Measurements from ENCODE around the gene ENDOD1.

DNA sequence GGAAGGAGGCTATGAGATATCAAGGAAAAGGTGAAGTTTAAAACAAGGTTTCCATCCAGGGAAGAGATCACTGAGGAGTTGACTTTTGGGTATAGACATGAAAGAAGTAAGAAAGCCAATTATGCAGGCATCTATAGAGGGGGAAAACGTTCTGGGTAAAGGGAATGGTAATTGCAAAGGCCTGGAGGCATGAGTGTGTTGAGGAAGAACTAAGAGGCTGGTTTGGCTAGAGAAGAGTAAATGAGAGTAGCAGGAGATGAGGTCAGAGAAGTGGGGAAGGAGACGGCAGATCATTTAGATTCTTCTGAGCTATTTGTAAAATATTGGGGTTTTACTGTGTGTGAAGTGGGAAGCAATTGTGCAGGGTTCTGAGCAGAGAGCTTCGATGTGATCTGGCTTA lies 7.6 kb downstream of the ENDOD1 start:
- no peak for TF ChIP-seq POLR2A (IDR thresholded peaks at IDR 0.05)
- TF ChIP-seq, protein P1, sequence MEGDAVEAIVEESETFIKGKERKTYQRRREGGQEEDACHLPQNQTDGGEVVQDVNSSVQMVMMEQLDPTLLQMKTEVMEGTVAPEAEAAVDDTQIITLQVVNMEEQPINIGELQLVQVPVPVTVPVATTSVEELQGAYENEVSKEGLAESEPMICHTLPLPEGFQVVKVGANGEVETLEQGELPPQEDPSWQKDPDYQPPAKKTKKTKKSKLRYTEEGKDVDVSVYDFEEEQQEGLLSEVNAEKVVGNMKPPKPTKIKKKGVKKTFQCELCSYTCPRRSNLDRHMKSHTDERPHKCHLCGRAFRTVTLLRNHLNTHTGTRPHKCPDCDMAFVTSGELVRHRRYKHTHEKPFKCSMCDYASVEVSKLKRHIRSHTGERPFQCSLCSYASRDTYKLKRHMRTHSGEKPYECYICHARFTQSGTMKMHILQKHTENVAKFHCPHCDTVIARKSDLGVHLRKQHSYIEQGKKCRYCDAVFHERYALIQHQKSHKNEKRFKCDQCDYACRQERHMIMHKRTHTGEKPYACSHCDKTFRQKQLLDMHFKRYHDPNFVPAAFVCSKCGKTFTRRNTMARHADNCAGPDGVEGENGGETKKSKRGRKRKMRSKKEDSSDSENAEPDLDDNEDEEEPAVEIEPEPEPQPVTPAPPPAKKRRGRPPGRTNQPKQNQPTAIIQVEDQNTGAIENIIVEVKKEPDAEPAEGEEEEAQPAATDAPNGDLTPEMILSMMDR (IDR thresholded peaks at IDR 0.05) = no peak

Measured in sigmoid colon (tissue), 3 donors.